ENCODE measurements around the gene EFCAB6.

Gene EFCAB6

GRCh38 chr22:43488031-43488866, 323.9 kb downstream of the EFCAB6 start:
- no peak for DNase-seq (ENCODE audit: low read depth in 2 of 3, low spot score in 2 of 3)

- no peak for DNase-seq (ENCODE audit: low read depth in 2 of 3, low spot score in 2 of 3)
Measured at GRCh38 chr22:43487311-43488030, 324.6 kb downstream of the EFCAB6 start.

- no peak for DNase-seq (ENCODE audit: low read depth in 2 of 3, low spot score in 2 of 3)
Measured at GRCh38 chr22:43485502-43486089, 326.5 kb downstream of the EFCAB6 start.

GRCh38 chr22:43484227-43484626, 327.9 kb downstream of the EFCAB6 start:
- DNase-seq (ENCODE audit: low read depth in 2 of 3, low spot score in 2 of 3), result no peak

GRCh38 chr22:43483669-43484068, 328.4 kb downstream of the EFCAB6 start:
- DNase-seq (ENCODE audit: low read depth in 2 of 3, low spot score in 2 of 3), result no peak

GRCh38 chr22:43483266-43483665, 328.8 kb downstream of the EFCAB6 start:
- DNase-seq (ENCODE audit: low read depth in 2 of 3, low spot score in 2 of 3), result no peak

GRCh38 chr22:43482318-43482625, 329.8 kb downstream of the EFCAB6 start:
- DNase-seq (ENCODE audit: low read depth in 2 of 3, low spot score in 2 of 3), result no peak

- no peak for DNase-seq (ENCODE audit: low read depth in 2 of 3, low spot score in 2 of 3)
Measured at GRCh38 chr22:43481568-43482317, 330.4 kb downstream of the EFCAB6 start.

GRCh38 chr22:43479962-43480361, 332.1 kb downstream of the EFCAB6 start:
- DNase-seq (ENCODE audit: low read depth in 2 of 3, low spot score in 2 of 3), result no peak

GRCh38 chr22:43479301-43479950, 332.7 kb downstream of the EFCAB6 start:
- no peak for DNase-seq (ENCODE audit: low read depth in 2 of 3, low spot score in 2 of 3)
